ENCODE measurements around the gene CLEC6A.

The CLEC6A gene

GRCh38 chr12:8508910-8509841, 53.4 kb downstream of the CLEC6A start:
- TF ChIP-seq CTCF (conservative IDR thresholded peaks at IDR 0.05; ENCODE audit: low read depth): no peak
- ChIA-PET CTCF (interaction anchor here (0.7 kb wide), 1 partner anchor 106 kb away, joined by 3 read pairs; no protein-coding TSS in a partner anchor), POLR2A (ENCODE audit: low non-redundant PET) (no interaction called here)
- no peak for DNase-seq (ENCODE audit: low spot score)
- no peak overlapping the region for H3K27ac ChIP-seq

GRCh38 chr12:8513256-8513655, 57.5 kb downstream of the CLEC6A start, which contains the start of gene CLEC4D:
Gene CLEC4D (plus strand): TSS chr12:8513503. CDS start chr12:8513733, 230 bp downstream.
- no peak for DNase-seq (ENCODE audit: low spot score)
- CTCF ChIA-PET: no interaction called here
- no peak within 1 kb of the TSS for H3K27ac ChIP-seq
- POLR2A ChIA-PET (ENCODE audit: low non-redundant PET): no interaction called here
- TF ChIP-seq CTCF (conservative IDR thresholded peaks at IDR 0.05; ENCODE audit: low read depth): no peak

GRCh38 chr12:8517971-8518370, 62.2 kb downstream of the CLEC6A start:
- TF ChIP-seq CTCF (conservative IDR thresholded peaks at IDR 0.05; ENCODE audit: low read depth): no peak
- H3K27ac ChIP-seq: no peak overlapping the region
- ChIA-PET POLR2A (ENCODE audit: low non-redundant PET) (no interaction called here), CTCF (interaction anchor here (0.8 kb wide), 1 partner anchor 26 kb away, joined by 3 read pairs; no protein-coding TSS in a partner anchor)
- no peak for DNase-seq (ENCODE audit: low spot score)

DNA sequence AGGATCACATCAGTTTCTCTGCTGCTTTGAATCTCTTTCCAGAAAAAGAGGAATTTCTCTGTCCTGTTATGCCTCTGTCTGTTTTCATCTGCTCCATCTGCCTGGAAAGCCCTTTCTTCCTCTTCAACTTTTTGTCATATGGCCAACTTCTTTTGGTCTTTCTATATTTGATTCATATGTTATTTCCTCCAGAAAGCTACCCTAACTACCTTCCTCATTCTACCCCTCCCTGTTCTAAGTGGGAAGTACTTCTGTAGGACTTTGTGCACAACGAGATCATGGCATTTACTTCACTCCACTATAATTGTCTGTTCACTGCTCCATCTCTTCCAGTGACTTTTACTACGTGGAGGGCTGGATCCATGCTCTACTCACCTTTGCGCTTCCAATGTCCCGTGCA, 63.4 kb downstream of the CLEC6A start:
- ChIA-PET CTCF (no interaction called here), POLR2A (ENCODE audit: low non-redundant PET) (no interaction called here)
- DNase-seq (ENCODE audit: low spot score): no peak
- no peak for TF ChIP-seq CTCF (conservative IDR thresholded peaks at IDR 0.05; ENCODE audit: low read depth)
- H3K27ac ChIP-seq: no peak overlapping the region

DNA sequence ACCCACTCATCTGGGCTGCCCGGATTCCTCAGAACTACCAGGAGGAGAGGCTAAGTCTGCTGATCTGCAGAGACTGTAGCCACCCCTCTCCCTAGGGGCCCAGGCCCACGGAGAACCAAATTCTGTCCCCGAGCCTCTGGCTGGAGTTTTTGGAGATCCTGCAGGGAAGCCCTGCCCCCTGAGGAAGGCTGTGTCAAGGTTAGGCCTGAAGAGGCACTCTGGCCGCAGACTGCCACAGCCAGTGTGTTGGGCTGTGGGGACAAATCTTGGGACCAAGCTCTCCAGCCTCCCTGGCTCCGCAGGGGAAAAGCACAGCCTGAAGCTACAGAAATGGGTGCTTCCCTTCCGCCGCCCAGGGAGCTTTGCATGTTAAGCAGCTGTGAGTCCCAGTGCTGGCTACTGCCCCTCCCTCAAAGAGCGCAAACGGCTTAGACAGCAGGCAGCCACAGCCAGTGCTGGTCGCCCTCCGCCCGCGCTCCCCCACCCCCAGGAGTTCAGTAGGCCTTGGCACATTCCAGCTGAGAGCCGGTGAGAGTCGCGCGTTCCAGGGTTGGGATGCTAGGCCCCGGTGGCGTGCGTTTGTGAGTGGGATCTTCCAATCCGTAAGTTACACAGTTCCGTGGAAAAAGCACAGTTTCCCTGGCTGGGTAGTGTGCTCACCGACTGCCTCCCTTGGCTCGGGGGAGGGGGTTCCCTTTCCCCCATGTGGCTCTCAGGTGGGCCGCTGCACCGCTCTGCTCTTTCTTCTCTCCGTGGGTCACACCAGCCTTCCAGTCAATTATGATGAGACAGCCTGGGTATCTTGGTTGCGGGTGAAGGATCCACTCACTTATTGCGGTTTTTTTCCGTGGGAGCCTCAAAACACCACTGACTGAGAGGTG, 71.7 kb downstream of the CLEC6A start:
- ChIA-PET CTCF (no interaction called here), POLR2A (ENCODE audit: low non-redundant PET) (no interaction called here)
- no peak for DNase-seq (ENCODE audit: low spot score)

More for the DNA sequence above, 71.7 kb downstream of the CLEC6A start:
- TF ChIP-seq CTCF (conservative IDR thresholded peaks at IDR 0.05; ENCODE audit: low read depth): no peak
- H3K27ac ChIP-seq: no peak overlapping the region
